Dedifferentiated amniotic fluid mesenchymal stem cell (primary cell): ENCODE data around the gene CFAP92.
"Not testable (repeated sequence)": the region's sequence is repeated elsewhere in the genome, so short reads cannot be mapped to it uniquely, and the experiment has no call there.

ENCODE experiments used
- DNase-seq: peaks from one replicate; pipeline ENCODE4 v3.0.0-alpha.2; 2016; ENCODE audit errors: extremely low spot score

CFAP92 gene

GRCh38 chr3:128867200-128868125 is 126.4 kb downstream of the CFAP92 start:
- DNase-seq: no peak

- DNase-seq: not testable (repeated sequence)
These were observed 128.7 kb downstream of the CFAP92 start for GRCh38 chr3:128864849-128865804.

- DNase-seq: no peak
These were observed 129.5 kb downstream of the CFAP92 start for GRCh38 chr3:128864351-128864811.

- no peak for DNase-seq
These were observed 130.3 kb downstream of the CFAP92 start for GRCh38 chr3:128863560-128863959.

- no peak for DNase-seq
These were observed 132.4 kb downstream of the CFAP92 start for GRCh38 chr3:128861491-128861890.
